Choroid plexus epithelial cell (primary cell): ENCODE results near the gene FSHR.

Experiments used
- DNase-seq: peaks from one replicate; pipeline ENCODE4 v3.0.0-alpha.2; 2010; ENCODE audit warnings: low read depth
- H3K4me3 ChIP-seq: 2 replicates; pipeline ENCODE4 v1.5.1; 2011; ENCODE audit warnings: low read depth, mild to moderate bottlenecking, control low read depth, low read length, moderate library complexity
- TF ChIP-seq, protein P1 (sequence below): conservative IDR thresholded peaks from 2 replicates; pipeline ENCODE4 v1.5.1; 2011; ENCODE audit warnings: low read depth, mild to moderate bottlenecking, control low read depth, inconsistent platforms, low read length, moderate library complexity

Gene FSHR

DNA sequence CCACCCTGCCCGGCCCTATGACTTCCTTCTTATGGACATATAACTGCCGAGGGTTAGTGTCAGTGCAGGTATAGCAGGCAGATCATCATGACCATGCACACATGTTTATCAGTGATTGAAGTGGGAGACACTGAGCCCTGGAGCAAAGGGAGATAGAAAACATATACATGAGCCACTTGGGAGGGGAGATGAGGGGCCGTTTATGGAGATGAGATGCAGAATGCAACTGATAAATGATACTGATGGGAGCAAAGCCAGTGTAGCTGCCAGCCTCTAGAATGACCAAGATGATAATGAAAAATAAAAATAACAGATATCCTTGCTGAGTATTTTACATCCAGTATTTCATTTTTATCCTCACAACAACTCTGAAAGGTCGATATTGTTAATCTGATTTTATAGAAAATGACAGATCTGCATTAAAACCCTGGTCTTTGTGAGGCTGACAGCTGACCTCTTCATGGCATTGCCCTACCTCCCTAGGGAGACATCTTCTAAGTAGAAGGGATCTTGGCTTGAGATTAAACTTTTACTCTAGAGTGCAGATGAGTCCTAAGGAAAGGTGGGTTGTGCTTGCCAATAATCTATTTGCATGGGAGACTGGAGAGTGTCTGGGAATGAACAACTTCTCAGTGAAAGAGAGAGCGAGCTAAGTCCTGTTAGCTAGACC, 220.4 kb downstream of the FSHR start:
- DNase-seq: no peak
- TF ChIP-seq, protein P1, sequence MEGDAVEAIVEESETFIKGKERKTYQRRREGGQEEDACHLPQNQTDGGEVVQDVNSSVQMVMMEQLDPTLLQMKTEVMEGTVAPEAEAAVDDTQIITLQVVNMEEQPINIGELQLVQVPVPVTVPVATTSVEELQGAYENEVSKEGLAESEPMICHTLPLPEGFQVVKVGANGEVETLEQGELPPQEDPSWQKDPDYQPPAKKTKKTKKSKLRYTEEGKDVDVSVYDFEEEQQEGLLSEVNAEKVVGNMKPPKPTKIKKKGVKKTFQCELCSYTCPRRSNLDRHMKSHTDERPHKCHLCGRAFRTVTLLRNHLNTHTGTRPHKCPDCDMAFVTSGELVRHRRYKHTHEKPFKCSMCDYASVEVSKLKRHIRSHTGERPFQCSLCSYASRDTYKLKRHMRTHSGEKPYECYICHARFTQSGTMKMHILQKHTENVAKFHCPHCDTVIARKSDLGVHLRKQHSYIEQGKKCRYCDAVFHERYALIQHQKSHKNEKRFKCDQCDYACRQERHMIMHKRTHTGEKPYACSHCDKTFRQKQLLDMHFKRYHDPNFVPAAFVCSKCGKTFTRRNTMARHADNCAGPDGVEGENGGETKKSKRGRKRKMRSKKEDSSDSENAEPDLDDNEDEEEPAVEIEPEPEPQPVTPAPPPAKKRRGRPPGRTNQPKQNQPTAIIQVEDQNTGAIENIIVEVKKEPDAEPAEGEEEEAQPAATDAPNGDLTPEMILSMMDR: no peak
- H3K4me3 ChIP-seq: no peak overlapping the region

DNA sequence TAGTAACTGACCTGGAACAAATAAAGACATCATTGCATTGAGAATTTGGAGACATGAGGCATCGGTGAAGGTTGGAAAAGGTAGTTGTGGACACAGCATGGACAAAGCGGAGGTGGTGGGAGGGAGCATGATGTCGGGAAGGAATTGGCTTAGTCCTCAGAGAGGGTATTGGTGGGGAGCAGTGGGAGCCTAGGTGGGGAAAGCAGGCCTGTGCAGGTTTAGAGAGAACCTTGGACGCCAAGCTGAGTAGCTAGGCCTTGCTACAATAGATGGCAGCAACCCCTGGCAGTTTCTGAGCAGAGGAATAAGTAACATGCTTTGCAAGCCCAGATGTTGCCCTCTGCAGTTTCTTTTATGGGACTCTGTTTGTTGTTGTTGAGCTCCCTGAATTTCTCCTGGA, 221.6 kb downstream of the FSHR start:
- no peak for DNase-seq
- TF ChIP-seq, protein P1: no peak
- H3K4me3 ChIP-seq: no peak overlapping the region

DNA sequence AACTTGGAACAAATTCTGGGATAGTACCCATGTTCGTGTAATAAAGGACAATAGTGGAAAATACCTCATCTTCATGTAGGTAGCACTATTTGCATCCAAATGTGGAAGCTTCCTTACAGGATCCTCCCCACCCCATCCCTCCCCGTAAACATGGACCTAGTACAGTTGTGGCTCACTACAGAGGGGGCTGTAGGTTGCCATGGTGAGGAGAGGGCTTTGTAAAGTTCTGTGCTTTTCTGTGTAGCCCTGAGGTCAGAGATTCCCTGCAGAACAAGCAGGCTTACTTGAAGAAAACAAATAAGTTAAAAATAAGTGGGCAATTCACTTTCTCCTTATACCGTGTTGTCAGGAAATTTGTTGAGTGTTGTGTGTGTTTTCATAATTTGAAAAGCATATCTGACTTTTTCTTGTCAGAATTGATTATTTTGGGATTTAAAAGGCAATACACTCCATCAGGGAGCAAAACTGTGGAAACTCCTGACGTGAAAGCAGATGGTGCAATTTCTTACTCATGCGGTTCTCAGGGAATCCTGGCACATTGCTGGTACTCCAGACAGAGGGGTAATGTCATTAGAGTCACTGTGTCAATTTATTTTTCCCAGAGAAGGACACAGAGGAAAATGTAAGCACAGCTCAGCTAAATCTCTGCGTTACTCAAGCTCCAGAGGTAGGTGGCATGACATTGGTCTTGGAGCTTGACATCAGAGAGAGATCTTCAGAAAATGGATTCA, 224.6 kb downstream of the FSHR start:
- H3K4me3 ChIP-seq: no peak overlapping the region
- TF ChIP-seq, protein P1: no peak

DNA sequence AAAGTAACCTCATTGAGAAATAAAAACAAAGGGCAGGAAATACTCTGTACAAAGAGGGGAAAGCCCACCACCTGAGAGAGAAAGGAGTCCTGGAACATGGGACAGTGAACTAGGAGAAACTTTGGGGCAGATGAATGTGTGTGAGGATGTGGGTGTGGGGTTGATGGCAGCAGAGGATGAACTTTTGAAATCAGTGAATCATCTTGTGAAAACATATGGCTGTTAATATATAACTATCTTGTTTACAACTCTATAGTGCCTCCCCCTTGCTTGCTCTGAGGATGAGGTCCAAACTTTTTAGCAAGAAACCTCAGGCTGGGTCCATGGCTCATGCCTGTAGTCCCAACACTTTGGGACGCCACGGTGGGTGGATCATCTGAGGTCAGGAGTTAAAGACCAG, 227.0 kb downstream of the FSHR start:
- DNase-seq: no peak
- H3K4me3 ChIP-seq: no peak overlapping the region
- TF ChIP-seq, protein P1: no peak

More for the DNA sequence above, 224.6 kb downstream of the FSHR start:
- DNase-seq: no peak

DNA sequence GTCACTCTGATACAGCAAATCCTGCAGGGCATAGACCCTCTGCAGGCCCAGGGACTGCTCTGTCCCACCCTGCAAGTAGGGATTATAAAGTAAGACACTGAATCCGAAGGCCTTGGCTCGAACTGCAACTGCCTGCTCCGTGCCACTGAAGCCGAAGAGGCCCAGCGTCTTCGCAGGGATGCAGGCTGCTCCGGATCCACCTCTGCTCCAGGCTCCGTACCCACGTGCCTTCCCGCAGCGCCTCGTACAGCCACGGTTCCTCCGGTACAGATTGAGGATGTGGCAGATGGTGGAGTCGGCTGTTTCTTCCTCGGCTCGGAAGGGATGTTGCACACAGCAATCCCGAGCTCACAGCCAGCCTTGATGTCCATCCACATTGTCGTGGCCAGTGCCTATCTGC, 238.4 kb downstream of the FSHR start:
- TF ChIP-seq, protein P1: no peak
- DNase-seq: no peak
- H3K4me3 ChIP-seq: no peak overlapping the region

DNA sequence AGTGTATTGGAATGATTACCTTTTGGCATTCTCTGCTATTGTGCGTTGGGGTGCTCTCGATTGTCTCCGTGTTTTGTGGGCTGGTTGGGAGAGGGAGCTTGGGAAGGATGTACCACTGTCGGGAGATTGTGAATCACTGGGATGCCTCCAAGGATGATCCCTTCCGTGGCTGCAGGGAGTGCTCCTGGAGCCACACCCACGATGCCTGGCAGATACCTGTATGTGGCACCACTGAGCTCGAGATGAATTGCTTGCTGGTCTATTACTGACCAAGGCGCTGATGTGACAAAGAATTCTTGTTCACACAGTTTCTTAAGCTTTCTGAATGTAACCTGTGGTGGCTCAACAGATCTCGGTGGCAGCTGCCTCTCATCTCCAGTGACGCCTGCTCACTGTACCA, 239.1 kb downstream of the FSHR start:
- DNase-seq: no peak
- H3K4me3 ChIP-seq: no peak overlapping the region
- TF ChIP-seq, protein P1: no peak
